ENCODE results near the gene TCF4. TPM values are rescaled to one million over a fixed set of nuclear protein-coding genes. Genes with fewer than 3 reads are reported as not detected.

TCF4 gene
- total RNA-seq, 1 experiment from 2014 or later = 104 TPM

GRCh38 chr18:55369346-55369745, 218.6 kb downstream of the TCF4 start:
- Mint-ChIP-seq H3K4me1 (peaks cover 23% of the 10 kb centered on the region), H3K4me3 (no peak overlapping the region), H3K27ac (no peak overlapping the region), H3K36me3 (no peaks in the 10 kb centered on the region; the same call in 1 of the 2 replicates), H3K9me3 (no peaks in the 10 kb centered on the region), H3K27me3 (ENCODE audit: low read depth) (no peaks in the 10 kb centered on the region)
- DNase-seq (ENCODE audit: low spot score) = no peak
- CTCF ChIA-PET = interaction anchor here (0.9 kb wide), 1 partner anchor 38 kb away, joined by 3 read pairs; no protein-coding TSS in a partner anchor
- TF ChIP-seq ZNF423 (CRISPR knock-in tag; IDR thresholded peaks at IDR 0.05) = no peak
- POLR2A ChIA-PET = no interaction called here
- no peak for ATAC-seq

GRCh38 chr18:55365342-55365741, 222.7 kb downstream of the TCF4 start:
- no peaks in the 10 kb centered on the region for H3K27me3 Mint-ChIP-seq (ENCODE audit: low read depth)
- H3K27ac Mint-ChIP-seq = no peak overlapping the region
- CTCF ChIA-PET = interaction anchor here (1.2 kb wide), 1 partner anchor 131 kb away, joined by 3 read pairs; no protein-coding TSS in a partner anchor
- POLR2A ChIA-PET = no interaction called here
- H3K9me3 Mint-ChIP-seq = no peaks in the 10 kb centered on the region
- ATAC-seq (no peak), DNase-seq (ENCODE audit: low spot score) (no peak)
- H3K4me1 Mint-ChIP-seq = peaks cover 34% of the 10 kb centered on the region
- no peaks in the 10 kb centered on the region for H3K36me3 Mint-ChIP-seq
- H3K4me3 Mint-ChIP-seq = no peak overlapping the region
- TF ChIP-seq ZNF416 (CRISPR knock-in tag; IDR thresholded peaks at IDR 0.05) (no peak), NFYB (CRISPR knock-in tag; conservative IDR thresholded peaks at IDR 0.05; ENCODE audit: low read depth) (no peak), ZNF396 (CRISPR knock-in tag; IDR thresholded peaks at IDR 0.05; ENCODE audit: borderline replicate concordance) (no peak), E2F1 (CRISPR knock-in tag; IDR thresholded peaks at IDR 0.05) (no peak), TEAD4 (CRISPR knock-in tag; IDR thresholded peaks at IDR 0.05) (no peak), MYBL2 (CRISPR knock-in tag; IDR thresholded peaks at IDR 0.05) (no peak), ELF4 (CRISPR knock-in tag; IDR thresholded peaks at IDR 0.05; ENCODE audit: low read depth) (no peak), ZNF138 (CRISPR knock-in tag; conservative IDR thresholded peaks at IDR 0.05) (no peak)

GRCh38 chr18:55362303-55362702, 225.7 kb downstream of the TCF4 start:
- Mint-ChIP-seq H3K36me3 (no peaks in the 10 kb centered on the region), H3K9me3 (no peaks in the 10 kb centered on the region), H3K4me3 (no peak overlapping the region), H3K27ac (no peak overlapping the region), H3K4me1 (peaks cover 29% of the 10 kb centered on the region), H3K27me3 (ENCODE audit: low read depth) (no peaks in the 10 kb centered on the region)
- CTCF ChIA-PET = no interaction called here
- ATAC-seq (no peak), DNase-seq (ENCODE audit: low spot score) (no peak)
- no peak for TF ChIP-seq NR2C2 (CRISPR knock-in tag; IDR thresholded peaks at IDR 0.05)
- POLR2A ChIA-PET = no interaction called here

GRCh38 chr18:55361492-55362250, 226.3 kb downstream of the TCF4 start:
- no peak overlapping the region; the same call in 1 of the 2 replicates for H3K27ac Mint-ChIP-seq
- H3K4me1 Mint-ChIP-seq = peaks cover 29% of the 10 kb centered on the region
- no peaks in the 10 kb centered on the region for H3K9me3 Mint-ChIP-seq
- no peaks in the 10 kb centered on the region for H3K27me3 Mint-ChIP-seq (ENCODE audit: low read depth)
- TF ChIP-seq ETV6 (CRISPR knock-in tag; IDR thresholded peaks at IDR 0.05) (no peak), MLX (CRISPR knock-in tag; IDR thresholded peaks at IDR 0.05) (no peak)
- DNase-seq (ENCODE audit: low spot score) (no peak), ATAC-seq (no peak)
- CTCF ChIA-PET = no interaction called here
- POLR2A ChIA-PET = no interaction called here
- H3K36me3 Mint-ChIP-seq = no peaks in the 10 kb centered on the region
- H3K4me3 Mint-ChIP-seq = no peak overlapping the region

- Mint-ChIP-seq H3K4me3 (no peak overlapping the region), H3K4me1 (peaks cover 43% of the 10 kb centered on the region), H3K27me3 (ENCODE audit: low read depth) (peaks cover 3% of the 10 kb centered on the region), H3K9me3 (no peaks in the 10 kb centered on the region), H3K36me3 (no peaks in the 10 kb centered on the region), H3K27ac (no peak overlapping the region)
- DNase-seq (ENCODE audit: low spot score) (no peak), ATAC-seq (no peak)
- TF ChIP-seq E2F1 (CRISPR knock-in tag; IDR thresholded peaks at IDR 0.05) = no peak
- TF ChIP-seq ZNF416 (CRISPR knock-in tag; IDR thresholded peaks at IDR 0.05) = no peak
- no peak for TF ChIP-seq ZNF219 (CRISPR knock-in tag; IDR thresholded peaks at IDR 0.05; ENCODE audit: borderline replicate concordance)
- no peak for TF ChIP-seq ZBTB21 (CRISPR knock-in tag; IDR thresholded peaks at IDR 0.05; ENCODE audit: borderline replicate concordance)
- POLR2A ChIA-PET = no interaction called here
- CTCF ChIA-PET = no interaction called here
Measured at GRCh38 chr18:55360061-55360460, 227.9 kb downstream of the TCF4 start.

All from WTC11 (cell line).